Activated T-cell treated with anti-CD3 and anti-CD28 coated beads, Interleukin-2, amount 50 U/mL, for 4 hours (primary cell): ENCODE measurements around the gene N4BP2L1. TPM values are rescaled to one million over a fixed set of nuclear protein-coding genes. Genes with fewer than 3 reads are reported as not detected.

Experiments used
- total RNA-seq, 3 donors: library from RNA; stranded (reverse); gene quantifications; one replicate each; pipeline ENCODE4 v1.2.1, GENCODE V29; 2021

Gene N4BP2L1
- total RNA-seq, 3 donors from 2014 or later = 5.1 to 7.3 (median 5.4) TPM

Other genes with a start within 250 kb of the N4BP2L1 start
- gene ZAR1L, start 112.8 kb downstream of the N4BP2L1 start, total RNA-seq = not detected
- gene BRCA2, start 112.6 kb downstream of the N4BP2L1 start, total RNA-seq = 1 to 10 TPM; 7.2 to 8.6 (median 8.4) TPM
- gene N4BP2L2, start 110.7 kb upstream of the N4BP2L1 start, total RNA-seq = 10 to 100 TPM; 47.1 to 59.7 (median 58.6) TPM
- 10 to 100 TPM; 37.6 to 41.8 (median 38.2) TPM for gene PDS5B, start 158.3 kb upstream of the N4BP2L1 start, total RNA-seq